ENCODE data around the gene CEP112.

CEP112 gene

DNA sequence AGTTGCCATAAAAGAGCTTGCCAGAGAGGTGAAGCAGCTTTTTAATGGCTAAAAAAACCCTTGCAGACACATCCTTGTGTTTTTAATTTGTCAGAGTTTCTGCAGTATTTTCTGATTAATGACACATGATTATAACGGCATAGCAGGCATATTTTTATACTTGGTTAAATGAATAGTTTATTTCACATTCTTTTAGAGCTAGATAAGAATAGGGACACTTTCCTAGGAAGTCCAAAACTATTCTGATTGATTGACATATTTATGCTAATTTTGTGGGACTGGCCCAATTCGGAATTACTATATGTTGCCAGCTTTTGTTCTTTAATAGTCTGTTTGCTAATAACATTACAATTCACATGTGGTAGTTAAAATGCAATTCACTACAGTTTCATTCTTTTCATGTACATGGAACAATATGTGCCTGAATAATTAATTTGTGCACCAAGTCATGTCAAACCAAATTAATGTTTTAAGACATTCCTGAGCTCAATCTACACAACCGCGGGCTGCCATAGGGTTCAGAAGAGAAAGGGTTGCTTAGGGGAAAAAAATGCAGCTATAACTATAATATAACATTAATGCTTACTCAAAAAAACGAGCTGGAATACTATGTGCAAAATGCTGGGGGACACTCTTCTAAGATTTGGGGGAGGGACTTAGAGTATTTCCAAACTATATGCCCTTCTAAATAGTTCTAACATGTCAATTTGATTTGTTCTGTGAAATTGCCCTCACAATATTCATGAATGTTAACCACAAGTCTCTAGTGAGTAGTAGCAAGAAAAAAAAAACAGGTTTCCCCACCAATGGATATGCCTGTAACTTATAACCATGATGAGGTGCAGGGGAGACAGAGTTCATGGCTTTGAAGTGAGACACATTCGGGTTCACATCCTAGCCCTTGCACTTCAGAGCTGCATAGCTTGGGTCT is 305.4 kb downstream of the CEP112 start:
- DNase-seq: no peak
- H3K9me3 ChIP-seq (ENCODE audit: severe bottlenecking): no peaks in the 10 kb centered on the region
- H3K27ac ChIP-seq: no peak overlapping the region
- no peaks in the 10 kb centered on the region for H3K36me3 ChIP-seq
- TF ChIP-seq, protein P1, sequence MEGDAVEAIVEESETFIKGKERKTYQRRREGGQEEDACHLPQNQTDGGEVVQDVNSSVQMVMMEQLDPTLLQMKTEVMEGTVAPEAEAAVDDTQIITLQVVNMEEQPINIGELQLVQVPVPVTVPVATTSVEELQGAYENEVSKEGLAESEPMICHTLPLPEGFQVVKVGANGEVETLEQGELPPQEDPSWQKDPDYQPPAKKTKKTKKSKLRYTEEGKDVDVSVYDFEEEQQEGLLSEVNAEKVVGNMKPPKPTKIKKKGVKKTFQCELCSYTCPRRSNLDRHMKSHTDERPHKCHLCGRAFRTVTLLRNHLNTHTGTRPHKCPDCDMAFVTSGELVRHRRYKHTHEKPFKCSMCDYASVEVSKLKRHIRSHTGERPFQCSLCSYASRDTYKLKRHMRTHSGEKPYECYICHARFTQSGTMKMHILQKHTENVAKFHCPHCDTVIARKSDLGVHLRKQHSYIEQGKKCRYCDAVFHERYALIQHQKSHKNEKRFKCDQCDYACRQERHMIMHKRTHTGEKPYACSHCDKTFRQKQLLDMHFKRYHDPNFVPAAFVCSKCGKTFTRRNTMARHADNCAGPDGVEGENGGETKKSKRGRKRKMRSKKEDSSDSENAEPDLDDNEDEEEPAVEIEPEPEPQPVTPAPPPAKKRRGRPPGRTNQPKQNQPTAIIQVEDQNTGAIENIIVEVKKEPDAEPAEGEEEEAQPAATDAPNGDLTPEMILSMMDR (IDR thresholded peaks at IDR 0.05; ENCODE audit: low read depth, low read length): no peak
- no peak overlapping the region for H3K4me3 ChIP-seq (ENCODE audit: low read depth, low read length)
- no peaks in the 10 kb centered on the region for H3K27me3 ChIP-seq (ENCODE audit: insufficient read depth, low read depth, severe bottlenecking)

DNA sequence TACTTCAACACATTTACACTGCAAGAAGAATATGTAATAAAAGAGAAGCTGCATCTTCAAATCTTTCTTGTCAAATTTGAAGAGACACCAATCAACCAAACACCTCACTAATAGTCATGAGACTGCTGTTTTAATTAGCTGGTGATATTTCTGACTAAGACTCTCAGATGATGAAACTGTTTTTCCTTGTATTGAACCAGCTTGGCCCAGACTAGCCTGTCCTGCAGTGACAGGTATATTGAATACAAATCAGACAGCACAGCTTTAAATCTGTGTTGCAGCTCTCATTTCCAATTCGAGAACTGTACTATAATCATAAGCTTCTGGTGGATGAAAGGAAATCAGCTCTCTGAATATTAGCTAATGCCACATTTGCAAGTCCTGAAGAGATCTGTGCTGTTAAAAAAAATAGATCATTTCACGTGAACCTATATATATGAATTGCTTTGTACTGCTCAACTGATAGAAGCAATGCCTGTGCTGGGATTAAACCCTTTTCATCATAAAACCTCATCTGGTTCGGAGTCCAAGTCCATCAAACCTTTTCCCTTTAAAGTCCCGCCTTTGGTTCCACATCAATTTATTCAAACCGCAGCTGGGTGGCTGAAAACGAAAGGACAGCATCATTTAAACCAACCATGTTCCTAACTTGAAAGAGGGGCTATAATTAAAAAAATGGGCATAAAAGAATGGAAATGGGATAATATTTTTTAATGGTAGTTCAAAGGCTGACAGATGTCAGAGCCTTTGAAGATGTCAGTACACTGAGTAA is 306.2 kb downstream of the CEP112 start:
- Histone ChIP-seq H3K4me3 (ENCODE audit: low read depth, low read length) (no peak overlapping the region), H3K36me3 (no peaks in the 10 kb centered on the region), H3K9me3 (ENCODE audit: severe bottlenecking) (no peaks in the 10 kb centered on the region), H3K27me3 (ENCODE audit: insufficient read depth, low read depth, severe bottlenecking) (no peaks in the 10 kb centered on the region), H3K27ac (no peak overlapping the region)
- no peak for DNase-seq
- TF ChIP-seq, protein P1 (IDR thresholded peaks at IDR 0.05; ENCODE audit: low read depth, low read length): no peak

DNA sequence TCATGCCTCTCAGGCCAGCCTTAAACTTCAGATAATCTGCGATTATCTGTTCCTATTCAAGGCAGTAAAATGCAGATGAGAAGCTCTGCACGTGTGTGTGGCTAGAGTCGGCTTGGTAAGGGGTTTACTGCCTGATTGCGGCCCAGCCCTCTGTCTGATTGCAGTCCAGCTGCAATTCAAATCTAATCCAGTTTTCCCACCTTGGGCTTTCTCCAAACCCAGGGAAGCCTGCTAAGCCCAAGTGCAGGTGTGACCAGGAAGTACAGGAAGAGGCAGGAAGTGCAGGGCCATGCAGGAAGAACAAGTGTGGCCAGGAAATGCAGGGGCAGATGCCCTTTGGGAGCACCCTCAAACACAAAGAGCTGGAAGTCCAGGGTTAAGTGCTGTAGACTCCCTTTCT is 314.9 kb downstream of the CEP112 start:
- no peaks in the 10 kb centered on the region for H3K27me3 ChIP-seq (ENCODE audit: insufficient read depth, low read depth, severe bottlenecking)
- TF ChIP-seq, protein P1 (IDR thresholded peaks at IDR 0.05; ENCODE audit: low read depth, low read length): no peak
- H3K4me3 ChIP-seq (ENCODE audit: low read depth, low read length): no peak overlapping the region
- H3K27ac ChIP-seq: no peak overlapping the region
- H3K36me3 ChIP-seq: no peaks in the 10 kb centered on the region
- DNase-seq: peak; percentile 77
- no peaks in the 10 kb centered on the region for H3K9me3 ChIP-seq (ENCODE audit: severe bottlenecking)

DNA sequence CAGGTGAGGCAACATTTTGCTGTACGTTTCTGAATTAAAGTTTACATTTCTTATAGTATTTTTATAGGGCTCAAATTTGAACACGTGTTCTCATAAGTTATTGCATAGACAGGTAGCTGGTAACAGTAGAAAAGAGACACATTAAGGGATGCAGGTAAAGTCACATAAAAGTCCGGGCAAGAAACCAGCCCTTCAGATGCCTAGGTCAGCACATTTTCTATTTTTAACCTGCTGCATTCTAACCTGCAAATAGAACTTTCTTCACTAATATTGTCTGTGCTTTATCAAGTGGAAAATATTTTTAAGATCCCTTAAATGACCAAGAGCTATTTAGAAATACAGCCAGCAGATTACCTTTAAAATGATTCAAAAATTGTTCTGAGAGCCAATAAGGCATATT is 323.1 kb downstream of the CEP112 start:
- Histone ChIP-seq H3K27me3 (ENCODE audit: insufficient read depth, low read depth, severe bottlenecking) (no peaks in the 10 kb centered on the region), H3K9me3 (ENCODE audit: severe bottlenecking) (no peaks in the 10 kb centered on the region), H3K4me3 (ENCODE audit: low read depth, low read length) (no peak overlapping the region), H3K36me3 (no peaks in the 10 kb centered on the region), H3K27ac (no peak overlapping the region)
- DNase-seq: no peak
- TF ChIP-seq, protein P1 (IDR thresholded peaks at IDR 0.05; ENCODE audit: low read depth, low read length): no peak

DNA sequence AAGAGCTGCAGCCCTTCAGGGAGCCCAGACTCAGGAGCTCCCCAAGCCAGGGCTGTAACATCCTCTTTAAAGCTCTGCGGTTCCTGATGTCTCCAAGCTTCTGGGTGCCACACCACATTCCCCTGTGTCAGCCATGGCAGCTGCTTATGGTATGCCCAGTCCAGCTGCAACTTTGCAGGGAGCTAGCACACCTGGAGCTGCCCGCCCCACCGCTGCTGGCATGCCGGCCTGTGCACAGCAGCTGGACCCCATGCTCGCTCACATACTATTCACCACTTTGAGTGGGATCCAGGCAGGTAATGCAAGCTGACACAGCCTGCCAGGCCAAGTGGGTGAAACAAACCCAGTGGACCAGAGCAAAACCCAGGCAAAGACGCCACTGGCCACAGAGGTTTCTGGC is 324.9 kb downstream of the CEP112 start:
- no peak for DNase-seq
- Histone ChIP-seq H3K27ac (no peak overlapping the region), H3K27me3 (ENCODE audit: insufficient read depth, low read depth, severe bottlenecking) (no peaks in the 10 kb centered on the region), H3K9me3 (ENCODE audit: severe bottlenecking) (no peaks in the 10 kb centered on the region), H3K4me3 (ENCODE audit: low read depth, low read length) (no peak overlapping the region), H3K36me3 (no peaks in the 10 kb centered on the region)
- TF ChIP-seq, protein P1 (IDR thresholded peaks at IDR 0.05; ENCODE audit: low read depth, low read length): no peak
